Parathyroid adenoma (tissue), 2 donors: ENCODE data around the gene PRKCSH.

Source experiments
- H2AFZ ChIP-seq: fragments of 300-600 bp; sonication (generic); one replicate; pipeline ENCODE4 v1.7.0; 2017; ENCODE audit warnings: antibody characterized with exemption, mild to moderate bottlenecking
- H3K27ac ChIP-seq: fragments of 300-600 bp; sonication (generic); one replicate; pipeline ENCODE4 v1.7.0; 2017
- H3K27me3 ChIP-seq: fragments of 300-600 bp; sonication (generic); one replicate; pipeline ENCODE4 v1.7.0; 2017; ENCODE audit warnings: low read length; ENCODE audit not compliant: control insufficient read depth, insufficient read depth
- H3K36me3 ChIP-seq: fragments of 300-600 bp; sonication (generic); one replicate; pipeline ENCODE4 v1.7.0; 2017; ENCODE audit warnings: low read length; ENCODE audit not compliant: control insufficient read depth, insufficient read depth
- H3K4me1 ChIP-seq: fragments of 300-600 bp; sonication (generic); one replicate; pipeline ENCODE4 v1.7.0; 2017; ENCODE audit warnings: control low read depth
- H3K4me2 ChIP-seq: fragments of 300-600 bp; sonication (generic); one replicate; pipeline ENCODE4 v1.7.0; 2017; ENCODE audit warnings: low read length
- H3K4me3 ChIP-seq: fragments of 300-600 bp; sonication (generic); one replicate; pipeline ENCODE4 v1.7.0; 2017; ENCODE audit warnings: low read depth, low read length
- H3K79me2 ChIP-seq: fragments of 300-600 bp; sonication (generic); one replicate; pipeline ENCODE4 v1.7.0; 2017; ENCODE audit warnings: control low read depth
- H3K9ac ChIP-seq: fragments of 300-600 bp; sonication (generic); one replicate; pipeline ENCODE4 v1.7.0; 2017; ENCODE audit warnings: mild to moderate bottlenecking
- H3K9me3 ChIP-seq: fragments of 300-600 bp; sonication (generic); one replicate; pipeline ENCODE4 v1.7.0; 2017; ENCODE audit warnings: low read length; ENCODE audit not compliant: control insufficient read depth
- CTCF ChIP-seq: fragments of 300-600 bp; sonication (generic); IDR thresholded peaks from one replicate; pipeline ENCODE4 v1.7.0; 2017; ENCODE audit warnings: antibody characterized with exemption, mild to moderate bottlenecking
- donor health status: primary hyperparathyroidism.

The PRKCSH gene

GRCh38 chr19:11450570-11451326 is 15.3 kb downstream of the PRKCSH start:
- Histone ChIP-seq H3K36me3 (no peaks in the 10 kb centered on the region), H2AFZ (no peak overlapping the region), H3K9me3 (no peaks in the 10 kb centered on the region), H3K79me2 (no peaks in the 10 kb centered on the region), H3K27me3 (no peaks in the 10 kb centered on the region), H3K4me1 (no peaks in the 10 kb centered on the region), H3K9ac (no peak overlapping the region), H3K4me3 (no peak overlapping the region), H3K4me2 (no peak overlapping the region), H3K27ac (no peak overlapping the region)
- no peak for TF ChIP-seq CTCF

- Histone ChIP-seq H3K36me3 (no peaks in the 10 kb centered on the region), H3K9me3 (no peaks in the 10 kb centered on the region), H3K4me3 (no peak overlapping the region), H2AFZ (no peak overlapping the region), H3K4me2 (no peak overlapping the region), H3K27me3 (no peaks in the 10 kb centered on the region), H3K9ac (no peak overlapping the region), H3K79me2 (no peaks in the 10 kb centered on the region), H3K4me1 (no peaks in the 10 kb centered on the region), H3K27ac (no peak overlapping the region)
- no peak for TF ChIP-seq CTCF
Measured at GRCh38 chr19:11451327-11451870, 16.0 kb downstream of the PRKCSH start.

- H3K79me2 ChIP-seq: no peaks in the 10 kb centered on the region
- H3K9ac ChIP-seq: no peak overlapping the region
- no peaks in the 10 kb centered on the region for H3K4me1 ChIP-seq
- H3K27me3 ChIP-seq: no peaks in the 10 kb centered on the region
- no peak overlapping the region for H3K4me2 ChIP-seq
- no peak overlapping the region for H3K27ac ChIP-seq
- H2AFZ ChIP-seq: no peak overlapping the region
- no peak for TF ChIP-seq CTCF
- no peak overlapping the region for H3K4me3 ChIP-seq
- no peaks in the 10 kb centered on the region for H3K36me3 ChIP-seq
- H3K9me3 ChIP-seq: no peaks in the 10 kb centered on the region
Measured at GRCh38 chr19:11451871-11452619, 16.6 kb downstream of the PRKCSH start.

- H2AFZ ChIP-seq: no peak overlapping the region
- H3K36me3 ChIP-seq: no peaks in the 10 kb centered on the region
- no peak overlapping the region for H3K27ac ChIP-seq
- no peak overlapping the region for H3K9ac ChIP-seq
- H3K79me2 ChIP-seq: no peaks in the 10 kb centered on the region
- TF ChIP-seq CTCF: no peak
- H3K4me3 ChIP-seq: no peak overlapping the region
- no peaks in the 10 kb centered on the region for H3K27me3 ChIP-seq
- no peaks in the 10 kb centered on the region for H3K4me1 ChIP-seq
- no peak overlapping the region for H3K4me2 ChIP-seq
- H3K9me3 ChIP-seq: no peaks in the 10 kb centered on the region
Measured at GRCh38 chr19:11452620-11453310, 17.3 kb downstream of the PRKCSH start.
